ENCODE results near the gene GPC3. TPM values are rescaled to one million over a fixed set of nuclear protein-coding genes. Genes with fewer than 3 reads are reported as not detected.

GPC3 gene
- total and polyA plus RNA-seq, 2 donors (not counting 3 experiments of a cell fraction or from before 2014, with no cell fraction given) = not detected

DNA sequence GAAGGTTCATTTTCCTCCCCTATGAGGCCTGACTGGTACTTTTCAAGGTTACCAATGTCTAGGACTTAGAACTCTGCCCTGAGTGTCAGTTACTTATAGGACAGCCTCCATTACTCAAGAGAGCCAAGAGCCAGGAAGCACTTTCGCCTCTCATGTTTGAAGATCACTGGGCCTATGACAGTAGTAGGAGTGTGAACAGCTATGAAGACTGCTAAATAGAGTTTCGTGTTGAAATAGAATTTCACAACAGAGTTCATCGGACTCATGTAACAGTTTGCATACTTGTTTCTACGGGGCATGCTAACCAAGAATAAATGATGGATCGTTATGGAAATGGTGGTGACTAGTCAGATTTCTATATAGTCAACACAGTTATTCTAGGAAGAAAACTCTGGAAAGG is 472.3 kb downstream of the GPC3 start:
- Histone ChIP-seq H3K4me1 (ENCODE audit: control insufficient read depth, extremely low read depth, insufficient read depth, low read length) (no peaks in the 10 kb centered on the region), H2AFZ (ENCODE audit: low read depth, low read length) (no peak overlapping the region), H3K4me3 (replicated peaks in 1 of 3; ENCODE audit: insufficient read depth in 1 of 3, low read depth in 1 of 3, low read length in 3 of 3) (no peak overlapping the region), H3K9ac (replicated peaks; ENCODE audit: extremely low read depth, insufficient read depth, low read length) (no peak overlapping the region), H3K9me1 (replicated peaks; ENCODE audit: control insufficient read depth, extremely low read depth, insufficient read depth, low read length) (no peaks in the 10 kb centered on the region), H4K20me1 (replicated peaks; ENCODE audit: control insufficient read depth, extremely low read depth, insufficient read depth, low read length) (no peaks in the 10 kb centered on the region), H3K36me3 (ENCODE audit: control insufficient read depth in 2 of 2, extremely low read depth in 1 of 2, insufficient read depth in 2 of 2, low read length in 2 of 2) (no peaks in the 10 kb centered on the region), H3K27ac (ENCODE audit: insufficient read depth, low read depth, low read length) (no peak overlapping the region), H3K27me3 (ENCODE audit: control insufficient read depth in 2 of 2, insufficient read depth in 2 of 2, low read length in 2 of 2) (no peaks in the 10 kb centered on the region), H3K79me2 (ENCODE audit: control insufficient read depth, insufficient read depth, low read length) (no peaks in the 10 kb centered on the region), H3K9me3 (replicated peaks; ENCODE audit: control insufficient read depth, insufficient read depth, low read length) (no peaks in the 10 kb centered on the region), H3K4me2 (ENCODE audit: insufficient read depth, low read length) (no peak overlapping the region)
- dilution Hi-C loops (cut with MboI; ENCODE audit: extremely low pct_ligation_motif_present, low sequenced_read_pairs) (no loop called here), intact Hi-C loops (cut with micrococcal nuclease) (no loop called here)
- FAIRE-seq = no peak
- ChIA-PET POLR2A (no interaction called here), CTCF (interaction anchor here (0.6 kb wide), 1 partner anchor 63 kb away, joined by 3 read pairs; no protein-coding TSS in a partner anchor)
- BruUV-seq (replicated peaks) = no TSS peak
- no peak for DNase-seq (ENCODE audit: low read depth, low spot score)
- TF ChIP-seq CTCF (IDR thresholded peaks at IDR 0.05; ENCODE audit: extremely low read depth in 1 of 2, insufficient read depth in 1 of 2, low read depth in 1 of 2, low read length in 2 of 2) (no peak), FOS (IDR thresholded peaks at IDR 0.05; ENCODE audit: borderline replicate concordance, insufficient read depth, low read length) (no peak), EZH2 (IDR thresholded peaks at IDR 0.05; ENCODE audit: borderline replicate concordance, low read depth, low read length, severe bottlenecking) (no peak), JUN (IDR thresholded peaks at IDR 0.05; ENCODE audit: borderline replicate concordance, insufficient read depth, insufficient read length, low read depth) (no peak), POLR2A (IDR thresholded peaks at IDR 0.05; ENCODE audit: low read depth, low read length) (no peak), MAX (IDR thresholded peaks at IDR 0.05; ENCODE audit: insufficient read depth, insufficient read length) (no peak), MYC (IDR thresholded peaks at IDR 0.05; ENCODE audit: low read depth, low read length) (no peak), GATA2 (IDR thresholded peaks at IDR 0.05; ENCODE audit: insufficient read depth, insufficient read length, low read depth, low read length) (no peak), POLR2AphosphoS5 (IDR thresholded peaks at IDR 0.05; ENCODE audit: insufficient read depth, low read depth, low read length) (no peak)
